Breast epithelium (tissue), 3 donors: Measurements from ENCODE around the gene COL7A1.

Experiments used
- POLR2A ChIP-seq: fragments of 450-650 bp; IDR thresholded peaks from one replicate; pipeline ENCODE4 v1.6.1; 2016; ENCODE audit warnings: antibody characterized with exemption, mild to moderate bottlenecking, moderate library complexity
- TF ChIP-seq, protein P1 (sequence below), 3 donors: fragments of 450-650 bp; IDR thresholded peaks; one replicate each; pipeline ENCODE4 v1.5.1; 2016 to 2017; ENCODE audit warnings: antibody characterized with exemption in 3 of 3, mild to moderate bottlenecking in 3 of 3, moderate library complexity in 3 of 3

GRCh38 chr3:48595075-48595525, at the start of gene COL7A1:
- no peak for TF ChIP-seq POLR2A
- TF ChIP-seq, protein P1, sequence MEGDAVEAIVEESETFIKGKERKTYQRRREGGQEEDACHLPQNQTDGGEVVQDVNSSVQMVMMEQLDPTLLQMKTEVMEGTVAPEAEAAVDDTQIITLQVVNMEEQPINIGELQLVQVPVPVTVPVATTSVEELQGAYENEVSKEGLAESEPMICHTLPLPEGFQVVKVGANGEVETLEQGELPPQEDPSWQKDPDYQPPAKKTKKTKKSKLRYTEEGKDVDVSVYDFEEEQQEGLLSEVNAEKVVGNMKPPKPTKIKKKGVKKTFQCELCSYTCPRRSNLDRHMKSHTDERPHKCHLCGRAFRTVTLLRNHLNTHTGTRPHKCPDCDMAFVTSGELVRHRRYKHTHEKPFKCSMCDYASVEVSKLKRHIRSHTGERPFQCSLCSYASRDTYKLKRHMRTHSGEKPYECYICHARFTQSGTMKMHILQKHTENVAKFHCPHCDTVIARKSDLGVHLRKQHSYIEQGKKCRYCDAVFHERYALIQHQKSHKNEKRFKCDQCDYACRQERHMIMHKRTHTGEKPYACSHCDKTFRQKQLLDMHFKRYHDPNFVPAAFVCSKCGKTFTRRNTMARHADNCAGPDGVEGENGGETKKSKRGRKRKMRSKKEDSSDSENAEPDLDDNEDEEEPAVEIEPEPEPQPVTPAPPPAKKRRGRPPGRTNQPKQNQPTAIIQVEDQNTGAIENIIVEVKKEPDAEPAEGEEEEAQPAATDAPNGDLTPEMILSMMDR (IDR thresholded peaks at IDR 0.05): no peak
